GM12875 (cell line): Measurements from ENCODE around the gene UBASH3B.

Experiments used
- H3K4me3 ChIP-seq: one replicate; pipeline ENCODE4 v1.5.1; 2011; ENCODE audit warnings: low read depth, low read length, control low read depth
- TF ChIP-seq, protein P1 (sequence below): IDR thresholded peaks from 2 replicates; pipeline ENCODE4 v1.5.1; 2011; ENCODE audit warnings: low read depth, mild to moderate bottlenecking, control low read depth, inconsistent platforms, low read length, moderate library complexity, borderline replicate concordance; ENCODE audit not compliant: insufficient read depth

UBASH3B gene

DNA sequence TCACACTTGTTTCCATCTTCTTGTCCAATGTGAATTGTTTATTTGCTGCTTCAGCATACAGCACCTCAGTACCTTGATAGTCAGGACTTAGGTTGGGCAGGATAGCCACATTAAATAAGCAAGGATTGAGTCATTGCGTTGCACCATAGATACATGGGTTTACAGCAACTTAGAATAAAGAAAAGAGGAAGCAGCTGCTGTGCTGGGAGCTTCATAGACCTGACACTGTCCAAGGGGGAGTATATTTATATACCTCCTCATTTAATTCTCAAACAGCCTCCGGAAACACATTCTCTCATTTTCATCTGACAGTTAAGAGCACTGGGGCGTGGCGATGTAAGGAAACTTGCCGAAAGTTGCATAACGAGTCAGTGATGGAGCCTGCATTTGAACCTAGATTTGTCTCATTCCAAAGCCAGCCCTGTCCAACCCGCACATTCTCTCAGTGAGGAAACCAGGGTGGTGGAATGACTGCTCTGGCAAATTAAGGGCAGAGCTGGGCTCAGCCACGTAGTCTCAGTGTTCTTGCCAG, 42.2 kb downstream of the UBASH3B start:
- TF ChIP-seq, protein P1, sequence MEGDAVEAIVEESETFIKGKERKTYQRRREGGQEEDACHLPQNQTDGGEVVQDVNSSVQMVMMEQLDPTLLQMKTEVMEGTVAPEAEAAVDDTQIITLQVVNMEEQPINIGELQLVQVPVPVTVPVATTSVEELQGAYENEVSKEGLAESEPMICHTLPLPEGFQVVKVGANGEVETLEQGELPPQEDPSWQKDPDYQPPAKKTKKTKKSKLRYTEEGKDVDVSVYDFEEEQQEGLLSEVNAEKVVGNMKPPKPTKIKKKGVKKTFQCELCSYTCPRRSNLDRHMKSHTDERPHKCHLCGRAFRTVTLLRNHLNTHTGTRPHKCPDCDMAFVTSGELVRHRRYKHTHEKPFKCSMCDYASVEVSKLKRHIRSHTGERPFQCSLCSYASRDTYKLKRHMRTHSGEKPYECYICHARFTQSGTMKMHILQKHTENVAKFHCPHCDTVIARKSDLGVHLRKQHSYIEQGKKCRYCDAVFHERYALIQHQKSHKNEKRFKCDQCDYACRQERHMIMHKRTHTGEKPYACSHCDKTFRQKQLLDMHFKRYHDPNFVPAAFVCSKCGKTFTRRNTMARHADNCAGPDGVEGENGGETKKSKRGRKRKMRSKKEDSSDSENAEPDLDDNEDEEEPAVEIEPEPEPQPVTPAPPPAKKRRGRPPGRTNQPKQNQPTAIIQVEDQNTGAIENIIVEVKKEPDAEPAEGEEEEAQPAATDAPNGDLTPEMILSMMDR = no peak
- H3K4me3 ChIP-seq = peak overlapping the region; percentile 32

- no peak overlapping the region for H3K4me3 ChIP-seq
- TF ChIP-seq, protein P1 = no peak
These were observed 42.9 kb downstream of the UBASH3B start for GRCh38 chr11:122698392-122698791.

DNA sequence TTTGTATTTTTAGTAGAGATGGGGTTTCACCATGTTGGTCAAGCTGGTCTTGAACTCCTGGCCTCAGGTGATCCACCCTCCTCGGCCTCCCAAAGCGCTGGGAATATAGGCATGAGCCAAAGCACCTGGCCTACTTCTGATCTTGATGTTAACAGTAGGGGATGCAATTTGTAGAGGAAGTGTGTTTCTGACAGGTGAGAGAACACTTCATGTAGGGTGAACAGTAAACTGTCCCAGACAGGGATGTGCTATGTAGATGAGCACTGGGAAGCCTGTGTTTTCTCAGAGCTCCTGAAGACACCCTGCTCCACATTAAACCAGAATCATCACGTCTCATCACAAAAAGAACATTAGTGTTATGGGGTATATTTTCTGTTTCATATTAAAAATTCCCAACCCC, 45.1 kb downstream of the UBASH3B start:
- H3K4me3 ChIP-seq = no peak overlapping the region
- TF ChIP-seq, protein P1 = no peak

- TF ChIP-seq, protein P1 = no peak
- H3K4me3 ChIP-seq = no peak overlapping the region
These were observed 45.6 kb downstream of the UBASH3B start for GRCh38 chr11:122701143-122701542.

DNA sequence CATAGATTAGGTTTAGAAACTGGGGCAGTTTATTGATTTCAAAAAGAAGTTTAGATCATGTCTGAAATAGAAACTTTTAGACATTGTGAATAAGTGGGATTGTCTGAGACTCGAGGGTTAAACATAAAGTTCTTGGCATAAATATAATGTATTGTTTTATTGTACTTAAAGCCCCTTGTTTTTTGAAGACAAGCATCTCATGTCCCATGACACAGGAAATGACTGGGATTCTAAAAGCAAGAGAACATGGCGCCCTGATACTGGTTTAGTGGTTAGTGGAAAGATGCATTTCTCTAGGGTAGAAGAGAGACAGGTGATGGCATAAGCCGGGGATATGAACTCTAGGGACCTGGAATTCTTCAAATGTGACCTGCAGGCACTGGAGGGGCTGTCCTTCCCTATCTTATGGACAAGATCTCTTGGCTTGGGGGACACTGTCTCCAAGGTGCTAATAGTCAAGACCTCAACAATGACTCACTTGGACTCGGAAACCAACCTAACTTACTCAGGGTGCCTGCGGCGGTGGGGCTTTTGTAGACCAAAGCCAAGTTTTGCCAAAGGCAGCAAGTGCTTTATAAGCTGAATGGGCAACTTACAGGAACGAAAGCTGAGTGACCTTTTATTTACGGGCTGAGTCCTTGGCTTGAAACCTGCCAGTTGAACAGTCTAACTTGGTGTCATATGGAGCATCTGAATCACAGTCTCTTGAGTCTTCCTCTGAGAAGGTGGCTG, 48.2 kb downstream of the UBASH3B start:
- TF ChIP-seq, protein P1 = no peak

GRCh38 chr11:122705396-122705795, 49.9 kb downstream of the UBASH3B start:
- TF ChIP-seq, protein P1 = no peak
- H3K4me3 ChIP-seq = no peak overlapping the region

More for the DNA sequence above, 48.2 kb downstream of the UBASH3B start:
- H3K4me3 ChIP-seq = no peak overlapping the region
